H9 (cell line): ENCODE measurements around the gene MARCHF9. TPM values are rescaled to one million over a fixed set of nuclear protein-coding genes. Genes with fewer than 3 reads are reported as not detected.

Experiments
- DNase-seq: peaks from one replicate; pipeline ENCODE4 v3.0.0-alpha.2; 2017
- H2AFZ ChIP-seq: one replicate; pipeline ENCODE4 v1.6.1; 2013; ENCODE audit warnings: mild to moderate bottlenecking, low read length, control low read depth, moderate library complexity
- H2AK5ac ChIP-seq: 2 replicates; pipeline ENCODE4 v1.6.1; 2013; ENCODE audit warnings: low read length, control low read depth, mixed read lengths; ENCODE audit not compliant: insufficient read length
- H2BK120ac ChIP-seq: one replicate; pipeline ENCODE4 v1.6.1; 2013; ENCODE audit warnings: low read depth, mild to moderate bottlenecking, low read length, control low read depth, inconsistent platforms; ENCODE audit not compliant: poor library complexity, severe bottlenecking
- H2BK12ac ChIP-seq: 2 replicates; pipeline ENCODE4 v1.6.1; 2013; ENCODE audit warnings: low read length, control low read depth, mixed read lengths, low read depth; ENCODE audit not compliant: insufficient read length
- H2BK15ac ChIP-seq: 2 replicates; pipeline ENCODE4 v1.6.1; 2013; ENCODE audit warnings: low read depth, low read length, control low read depth
- H2BK20ac ChIP-seq: one replicate; pipeline ENCODE4 v1.6.1; 2013; ENCODE audit warnings: low read depth, mild to moderate bottlenecking, low read length, control low read depth, inconsistent platforms; ENCODE audit not compliant: poor library complexity, severe bottlenecking
- H2BK5ac ChIP-seq: 2 replicates; pipeline ENCODE4 v1.6.1; 2013; ENCODE audit warnings: low read length, control low read depth, mixed read lengths; ENCODE audit not compliant: insufficient read length
- H3K14ac ChIP-seq: 2 replicates; pipeline ENCODE4 v1.6.1; 2013; ENCODE audit warnings: low read length, control low read depth; ENCODE audit not compliant: insufficient read depth
- H3K18ac ChIP-seq: 2 replicates; pipeline ENCODE4 v1.6.1; 2013; ENCODE audit warnings: low read depth, mild to moderate bottlenecking, mixed read lengths, low read length, control low read depth; ENCODE audit not compliant: insufficient read length
- H3K23ac ChIP-seq: 2 replicates; pipeline ENCODE4 v1.6.1; 2013; ENCODE audit warnings: low read length, control low read depth, mixed read lengths, low read depth; ENCODE audit not compliant: insufficient read length
- H3K23me2 ChIP-seq: 2 replicates; pipeline ENCODE4 v1.6.1; 2013; ENCODE audit warnings: low read depth, mild to moderate bottlenecking, mixed read lengths, low read length, control low read depth; ENCODE audit not compliant: insufficient read length, poor library complexity, severe bottlenecking
- H3K27ac ChIP-seq: 2 replicates; pipeline ENCODE4 v1.5.1; 2013; ENCODE audit warnings: low read length, control low read depth, mixed read lengths, low read depth; ENCODE audit not compliant: insufficient read length
- H3K27me3 ChIP-seq: 2 replicates; pipeline ENCODE4 v1.6.1; 2013; ENCODE audit warnings: low read length, control low read depth, inconsistent platforms; ENCODE audit not compliant: insufficient read depth
- H3K4ac ChIP-seq: 2 replicates; pipeline ENCODE4 v1.6.1; 2013; ENCODE audit warnings: low read depth, mild to moderate bottlenecking, control low read depth, inconsistent platforms, low read length, moderate library complexity
- H3K4me1 ChIP-seq: 2 replicates; pipeline ENCODE4 v1.6.1; 2013; ENCODE audit warnings: low read length, control low read depth, inconsistent platforms; ENCODE audit not compliant: insufficient read depth
- H3K4me2 ChIP-seq: 2 replicates; pipeline ENCODE4 v1.6.1; 2013; ENCODE audit warnings: low read length, control low read depth, mixed read lengths; ENCODE audit not compliant: insufficient read length, insufficient read depth
- H3K56ac ChIP-seq: 2 replicates; pipeline ENCODE4 v1.6.1; 2013; ENCODE audit warnings: low read depth, mild to moderate bottlenecking, mixed read lengths, low read length, control low read depth; ENCODE audit not compliant: insufficient read length
- H3K79me1 ChIP-seq: 2 replicates; pipeline ENCODE4 v1.6.1; 2013; ENCODE audit warnings: low read depth, mild to moderate bottlenecking, moderate library complexity, low read length, control low read depth, inconsistent platforms; ENCODE audit not compliant: insufficient read depth, poor library complexity, severe bottlenecking
- H3K79me2 ChIP-seq: 2 replicates; pipeline ENCODE4 v1.6.1; 2013; ENCODE audit warnings: low read length, control low read depth, inconsistent platforms; ENCODE audit not compliant: insufficient read depth
- H3K9ac ChIP-seq: 2 replicates; pipeline ENCODE4 v1.6.1; 2013; ENCODE audit warnings: low read length, control low read depth, mixed read lengths; ENCODE audit not compliant: insufficient read length; ENCODE audit errors: extremely low read depth
- H3K9me3 ChIP-seq: one replicate; pipeline ENCODE4 v1.6.1; 2013; ENCODE audit warnings: low read depth, low read length, inconsistent platforms; ENCODE audit not compliant: control insufficient read depth
- H3T11ph ChIP-seq: one replicate; pipeline ENCODE4 v1.6.1; 2013; ENCODE audit warnings: mild to moderate bottlenecking, low read length, control low read depth, inconsistent platforms
- H4K20me1 ChIP-seq: one replicate; pipeline ENCODE4 v1.6.1; 2013; ENCODE audit not compliant: control insufficient read depth, insufficient read length, insufficient read depth
- H4K5ac ChIP-seq: 2 replicates; pipeline ENCODE4 v1.6.1; 2013; ENCODE audit warnings: low read depth, mild to moderate bottlenecking, mixed read lengths, low read length, control low read depth; ENCODE audit not compliant: insufficient read length
- H4K8ac ChIP-seq: replicated peaks from 2 replicates; pipeline ENCODE4 v1.6.1; 2013; ENCODE audit warnings: low read length, control low read depth, mixed read lengths, low read depth; ENCODE audit not compliant: insufficient read length
- H4K91ac ChIP-seq: 2 replicates; pipeline ENCODE4 v1.6.1; 2013; ENCODE audit warnings: low read depth, mild to moderate bottlenecking, moderate library complexity, mixed read lengths, low read length, control low read depth; ENCODE audit not compliant: insufficient read length
- H3K27ac Mint-ChIP-seq, 3 experiments: 2 replicates in 2 of 3; 3 replicates in 1 of 3; pipeline ENCODE4 v1.8.0; 2020 to 2021; ENCODE audit warnings: mixed read lengths in 3 of 3, mild to moderate bottlenecking in 1 of 3, moderate library complexity in 1 of 3
- H3K27me3 Mint-ChIP-seq: 2 replicates; pipeline ENCODE4 v1.8.0; 2021; ENCODE audit warnings: low read depth, mild to moderate bottlenecking, moderate library complexity, mixed read lengths
- H3K36me3 Mint-ChIP-seq, 3 experiments: 2 replicates in 2 of 3; 3 replicates in 1 of 3; pipeline ENCODE4 v1.8.0; 2020 to 2021; ENCODE audit warnings: low read depth in 3 of 3, mixed read lengths in 3 of 3; ENCODE audit not compliant: insufficient read depth in 1 of 3
- H3K4me1 Mint-ChIP-seq, 2 experiments: 2 replicates each; pipeline ENCODE4 v1.8.0; 2020; ENCODE audit warnings: mixed read lengths in 2 of 2
- H3K4me3 Mint-ChIP-seq, 2 experiments: 2 replicates in 1 of 2; 3 replicates in 1 of 2; pipeline ENCODE4 v1.8.0; 2020 to 2021; ENCODE audit warnings: mild to moderate bottlenecking in 2 of 2, mixed read lengths in 2 of 2, moderate library complexity in 1 of 2
- H3K9me3 Mint-ChIP-seq, 2 experiments: 2 replicates in 1 of 2; 3 replicates in 1 of 2; pipeline ENCODE4 v1.8.0; 2020; ENCODE audit warnings: mild to moderate bottlenecking in 2 of 2, mixed read lengths in 2 of 2, moderate library complexity in 1 of 2
- CTCF ChIP-seq: fragments of 200-600 bp; sonication (generic); conservative IDR thresholded peaks from 3 replicates; pipeline ENCODE4 v1.8.0; 2021; ENCODE audit warnings: antibody characterized with exemption, mild to moderate bottlenecking
- WGBS: extraction: QIAGEN DNeasy Blood & Tissue Kit; methylation state at CpG from one replicate; pipeline ENCODE4 v1.1.7; 2013; ENCODE audit warnings: missing lambda C conversion rate, low lambda C conversion rate, mixed read lengths; ENCODE audit not compliant: insufficient read length; ENCODE audit errors: extremely low coverage; 5-methylcytosine and 5-hydroxymethylcytosine counted together
- total RNA-seq: library from RNA; stranded (reverse); gene quantifications from 2 replicates; pipeline ENCODE4 v1.2.1, GENCODE V29; 2021

Gene MARCHF9
- total RNA-seq, 1 experiment from 2014 or later: 20.5 TPM

DNA sequence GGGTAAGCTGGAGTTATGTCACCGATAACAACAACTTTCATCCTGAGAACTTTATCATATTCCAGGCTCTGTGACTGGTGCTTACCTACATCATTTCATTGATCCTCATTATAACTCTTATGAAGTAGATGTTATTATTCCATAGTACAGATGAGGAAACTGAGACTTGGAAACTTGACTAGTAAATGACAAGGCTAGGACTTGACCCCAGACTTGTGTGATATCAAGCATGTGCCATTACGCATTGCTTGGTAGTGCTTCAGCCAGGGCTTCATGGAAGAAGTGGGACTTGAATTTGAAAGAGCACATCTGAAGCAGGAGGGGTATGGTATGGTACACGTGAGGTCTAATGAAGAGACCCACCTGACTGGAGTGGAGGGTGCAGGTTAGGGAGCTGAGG lies 51.8 kb downstream of the MARCHF9 start:
- Histone ChIP-seq H3K79me2 (no peaks in the 10 kb centered on the region), H3K27ac (no peak overlapping the region), H3K79me1 (no peaks in the 10 kb centered on the region), H2BK12ac (no peak overlapping the region), H2BK15ac (no peak overlapping the region), H4K20me1 (no peaks in the 10 kb centered on the region), H3K4me1 (no peaks in the 10 kb centered on the region; the same call in 1 of the 2 replicates), H3K9me3 (no peaks in the 10 kb centered on the region), H3K14ac (no peak overlapping the region), H4K8ac (no peak overlapping the region), H2AK5ac (no peak overlapping the region), H2AFZ (no peak overlapping the region), H2BK5ac (no peak overlapping the region), H2BK120ac (no peak overlapping the region), H3K27me3 (no peaks in the 10 kb centered on the region), H2BK20ac (no peak overlapping the region), H3K4ac (no peak overlapping the region), H4K5ac (no peak overlapping the region), H4K91ac (no peak overlapping the region), H3K23ac (no peak overlapping the region), H3K4me2 (no peak overlapping the region), H3K18ac (no peak overlapping the region), H3K56ac (no peak overlapping the region), H3K9ac (no peak overlapping the region), H3K23me2 (no peaks in the 10 kb centered on the region), H3T11ph (no peak overlapping the region)
- H3K9me3 Mint-ChIP-seq: no peaks in the 10 kb centered on the region
- no peak overlapping the region for H3K4me3 Mint-ChIP-seq
- no peaks in the 10 kb centered on the region for H3K27me3 Mint-ChIP-seq
- no peak overlapping the region for H3K27ac Mint-ChIP-seq
- peaks cover 0 to 11% (median 3%) of the 10 kb centered on the region in 3 experiments; a peak in 3 of 7 replicates for H3K36me3 Mint-ChIP-seq
- no peak for TF ChIP-seq CTCF
- DNase-seq: no peak
- no CpG with 5 or more reads among the region's 3 CpGs for WGBS
- H3K4me1 Mint-ChIP-seq: peaks cover 2 to 3% of the 10 kb centered on the region in 2 experiments; a peak in 3 of 4 replicates
